ENCODE results near the gene RB1. TPM values are rescaled to one million over a fixed set of nuclear protein-coding genes. Genes with fewer than 3 reads are reported as not detected.

RB1 gene
- total and polyA plus RNA-seq, 7 experiments from 2014 or later: 12.1 to 37.1 (median 18.5) TPM

GRCh38 chr13:48443442-48444208 is 140.1 kb downstream of the RB1 start:
- peak overlapping the region; percentile 22 to 78 (median 65) for H3K4me3 Mint-ChIP-seq
- no peaks in the 10 kb centered on the region for H3K27me3 Mint-ChIP-seq
- Histone ChIP-seq H3K4me1 (ENCODE audit: control insufficient read depth in 2 of 2, insufficient read depth in 2 of 2, low read length in 2 of 2) (peaks cover 0 to 11% of the 10 kb centered on the region in 2 donors), H3K27ac (ENCODE audit: low read depth, low read length) (no peak overlapping the region), H3K36me3 (ENCODE audit: control insufficient read depth in 2 of 3, insufficient read depth in 3 of 3, low read length in 3 of 3) (no peaks in the 10 kb centered on the region), H3K9me3 (ENCODE audit: control insufficient read depth in 2 of 3, low read length in 3 of 3) (no peaks in the 10 kb centered on the region), H3K27me3 (ENCODE audit: control insufficient read depth in 2 of 2, insufficient read depth in 2 of 2, low read length in 2 of 2) (no peaks in the 10 kb centered on the region), H3K4me3 (ENCODE audit: low read length) (no peak overlapping the region)
- H3K4me1 Mint-ChIP-seq: peaks cover 12 to 25% (median 22%) of the 10 kb centered on the region in 7 donors
- peak in 3 of 9 donors; percentile 8 to 16 (median 9) for DNase-seq
- H3K9me3 Mint-ChIP-seq: peaks cover 0 to 2% (median 0%) of the 10 kb centered on the region in 11 donors
- H3K36me3 Mint-ChIP-seq: peaks cover 0 to 8% (median 0%) of the 10 kb centered on the region in 5 donors
- ChIA-PET POLR2A (interaction anchor here (0.6 to 1.4 kb wide), 4 partner anchors 7 to 1348 kb away, joined by 3 to 9 read pairs (median 3); no protein-coding TSS in a partner anchor), CTCF (interaction anchor here (1.3 to 1.4 kb wide), 2 partner anchors 61 to 136 kb away, joined by 3 to 4 read pairs; no protein-coding TSS in a partner anchor)
- intact Hi-C loops (cut with micrococcal nuclease): loop anchor here in 1 of 2 donors (2.0 kb wide), 1 partner anchor 31 kb away; the partner anchor contains the start of gene LPAR6
- no peak for ATAC-seq
- peak overlapping the region in 6 of 9 donors; percentile 32 to 92 (median 76) for H3K27ac Mint-ChIP-seq

GRCh38 chr13:48446464-48446863 is 142.9 kb downstream of the RB1 start:
- peaks cover 0 to 12% (median 10%) of the 10 kb centered on the region in 11 donors for H3K9me3 Mint-ChIP-seq
- no peak for DNase-seq
- Histone ChIP-seq H3K4me1 (ENCODE audit: control insufficient read depth in 2 of 2, insufficient read depth in 2 of 2, low read length in 2 of 2) (peaks cover 0 to 11% of the 10 kb centered on the region in 2 donors), H3K27ac (ENCODE audit: low read depth, low read length) (no peak overlapping the region), H3K27me3 (ENCODE audit: control insufficient read depth in 2 of 2, insufficient read depth in 2 of 2, low read length in 2 of 2) (no peaks in the 10 kb centered on the region), H3K4me3 (ENCODE audit: low read length) (no peak overlapping the region), H3K36me3 (ENCODE audit: control insufficient read depth in 2 of 3, insufficient read depth in 3 of 3, low read length in 3 of 3) (no peaks in the 10 kb centered on the region), H3K9me3 (ENCODE audit: control insufficient read depth in 2 of 3, low read length in 3 of 3) (no peaks in the 10 kb centered on the region)
- CTCF ChIA-PET: no interaction called here
- H3K36me3 Mint-ChIP-seq: peaks cover 8 to 18% (median 10%) of the 10 kb centered on the region in 5 donors
- peaks cover 12 to 39% (median 37%) of the 10 kb centered on the region in 7 donors for H3K4me1 Mint-ChIP-seq
- intact Hi-C loops (cut with micrococcal nuclease): loop anchor here in 1 of 2 donors (5.0 kb wide), 1 partner anchor 34 kb away; the partner anchor contains the start of gene LPAR6
- no peak for ATAC-seq
- POLR2A ChIA-PET: no interaction called here
- no peak overlapping the region for H3K4me3 Mint-ChIP-seq
- no peak overlapping the region for H3K27ac Mint-ChIP-seq
- H3K27me3 Mint-ChIP-seq: no peaks in the 10 kb centered on the region

GRCh38 chr13:48448285-48448958 is 144.9 kb downstream of the RB1 start:
- Histone ChIP-seq H3K9me3 (ENCODE audit: control insufficient read depth in 2 of 3, low read length in 3 of 3) (no peaks in the 10 kb centered on the region), H3K27me3 (ENCODE audit: control insufficient read depth in 2 of 2, insufficient read depth in 2 of 2, low read length in 2 of 2) (no peaks in the 10 kb centered on the region), H3K4me3 (ENCODE audit: low read length) (no peak overlapping the region), H3K4me1 (ENCODE audit: control insufficient read depth in 2 of 2, insufficient read depth in 2 of 2, low read length in 2 of 2) (peaks cover 0 to 11% of the 10 kb centered on the region in 2 donors), H3K36me3 (ENCODE audit: control insufficient read depth in 2 of 3, insufficient read depth in 3 of 3, low read length in 3 of 3) (peaks cover 0 to 3% (median 0%) of the 10 kb centered on the region in 3 experiments), H3K27ac (ENCODE audit: low read depth, low read length) (no peak overlapping the region)
- H3K4me1 Mint-ChIP-seq: peaks cover 13 to 50% (median 37%) of the 10 kb centered on the region in 7 donors
- DNase-seq (no peak), ATAC-seq (no peak)
- intact Hi-C loops (cut with micrococcal nuclease): loop anchor here (2.0 to 5.0 kb wide), 4 partner anchors 18 to 48 kb away; partner anchors contain the start of gene LPAR6 (in 1 of the 2)
- peaks cover 0 to 24% (median 14%) of the 10 kb centered on the region in 11 donors for H3K9me3 Mint-ChIP-seq
- ChIA-PET CTCF (interaction anchor here (1.6 kb wide), 1 partner anchor 131 kb away, joined by 4 read pairs; no protein-coding TSS in a partner anchor), POLR2A (interaction anchor here (0.7 kb wide), 1 partner anchor 44 kb away, joined by 5 read pairs; no protein-coding TSS in a partner anchor)
- peak overlapping the region in 6 of 9 donors; percentile 2 to 53 (median 36) for H3K27ac Mint-ChIP-seq
- H3K36me3 Mint-ChIP-seq: peaks cover 13 to 34% (median 20%) of the 10 kb centered on the region in 5 donors
- peak overlapping the region in 8 of 10 donors; percentile 4 to 79 (median 74) for H3K4me3 Mint-ChIP-seq
- no peaks in the 10 kb centered on the region for H3K27me3 Mint-ChIP-seq

GRCh38 chr13:48448959-48449614 is 145.5 kb downstream of the RB1 start:
- DNase-seq: no peak
- Mint-ChIP-seq H3K9me3 (peaks cover 0 to 24% (median 14%) of the 10 kb centered on the region in 11 donors), H3K27me3 (no peaks in the 10 kb centered on the region), H3K4me1 (peaks cover 12 to 46% (median 35%) of the 10 kb centered on the region in 7 donors), H3K27ac (peak overlapping the region in 4 of 9 donors; percentile 3 to 61 (median 42)), H3K4me3 (peak overlapping the region; percentile 4 to 79 (median 70)), H3K36me3 (peaks cover 15 to 39% (median 23%) of the 10 kb centered on the region in 5 donors)
- ChIA-PET POLR2A (interaction anchor here (0.6 to 0.7 kb wide), 3 partner anchors 15 to 120 kb away, joined by 3 to 5 read pairs (median 4); no protein-coding TSS in a partner anchor), CTCF (interaction anchor here (1.6 kb wide), 1 partner anchor 131 kb away, joined by 4 read pairs; no protein-coding TSS in a partner anchor)
- H3K9me3 ChIP-seq (ENCODE audit: control insufficient read depth in 2 of 3, low read length in 3 of 3): no peaks in the 10 kb centered on the region
- no peak overlapping the region for H3K4me3 ChIP-seq (ENCODE audit: low read length)
- H3K36me3 ChIP-seq (ENCODE audit: control insufficient read depth in 2 of 3, insufficient read depth in 3 of 3, low read length in 3 of 3): peaks cover 0 to 4% (median 0%) of the 10 kb centered on the region in 3 experiments
- intact Hi-C loops (cut with micrococcal nuclease): loop anchor here (2.0 to 5.0 kb wide), 4 partner anchors 18 to 48 kb away; partner anchors contain the start of gene LPAR6 (in 1 of the 2)
- H3K27ac ChIP-seq (ENCODE audit: low read depth, low read length): no peak overlapping the region
- H3K27me3 ChIP-seq (ENCODE audit: control insufficient read depth in 2 of 2, insufficient read depth in 2 of 2, low read length in 2 of 2): no peaks in the 10 kb centered on the region
- no peak for ATAC-seq
- peaks cover 0 to 5% of the 10 kb centered on the region in 2 donors for H3K4me1 ChIP-seq (ENCODE audit: control insufficient read depth in 2 of 2, insufficient read depth in 2 of 2, low read length in 2 of 2)

- intact Hi-C loops (cut with micrococcal nuclease): loop anchor here (2.0 to 5.0 kb wide), 4 partner anchors 19 to 49 kb away; partner anchors contain the start of gene LPAR6 (in 1 of the 2)
- no peaks in the 10 kb centered on the region for H3K9me3 ChIP-seq (ENCODE audit: control insufficient read depth in 2 of 3, low read length in 3 of 3)
- no peak overlapping the region for H3K4me3 ChIP-seq (ENCODE audit: low read length)
- ATAC-seq (no peak), DNase-seq (no peak)
- no peaks in the 10 kb centered on the region for H3K27me3 ChIP-seq (ENCODE audit: control insufficient read depth in 2 of 2, insufficient read depth in 2 of 2, low read length in 2 of 2)
- Mint-ChIP-seq H3K27me3 (no peaks in the 10 kb centered on the region), H3K4me3 (peak overlapping the region in 4 of 10 donors; percentile 67 to 79 (median 74)), H3K27ac (peak overlapping the region in 3 of 9 donors; percentile 3 to 53 (median 32)), H3K36me3 (peaks cover 20 to 45% (median 27%) of the 10 kb centered on the region in 5 donors), H3K4me1 (peaks cover 10 to 45% (median 31%) of the 10 kb centered on the region in 7 donors), H3K9me3 (peaks cover 0 to 24% (median 14%) of the 10 kb centered on the region in 11 donors)
- CTCF ChIA-PET: no interaction called here
- no peak overlapping the region for H3K27ac ChIP-seq (ENCODE audit: low read depth, low read length)
- H3K4me1 ChIP-seq (ENCODE audit: control insufficient read depth in 2 of 2, insufficient read depth in 2 of 2, low read length in 2 of 2): peaks cover 0 to 4% of the 10 kb centered on the region in 2 donors
- POLR2A ChIA-PET: interaction anchor here (0.6 to 0.7 kb wide), 2 partner anchors 15 to 120 kb away, joined by 3 to 4 read pairs; no protein-coding TSS in a partner anchor
- peaks cover 0 to 10% (median 0%) of the 10 kb centered on the region in 3 experiments for H3K36me3 ChIP-seq (ENCODE audit: control insufficient read depth in 2 of 3, insufficient read depth in 3 of 3, low read length in 3 of 3)
Observed at GRCh38 chr13:48449656-48450055, 146.1 kb downstream of the RB1 start.

Data from naive thymus-derived CD4-positive, alpha-beta T cell (primary cell).